Stimulated activated CD4-positive, alpha-beta T cell treated with anti-CD3 and anti-CD28 coated beads, Interleukin-4, amount 100 ng/mL, for 24 hours (primary cell): ENCODE data around the gene POU2F2.
A peak's percentile ranks its signal among the peaks of the same experiment; 100 is the strongest.

Experiments
- DNase-seq: peaks from one replicate; pipeline ENCODE4 v3.0.0-alpha.2; 2020

The POU2F2 gene

GRCh38 chr19:42132030-42132628, at the start of gene POU2F2:
Gene POU2F2 (minus strand): TSS chr19:42132446. CDS start chr19:42132411, 35 bp downstream.
- DNase-seq: peak; percentile 89

DNA sequence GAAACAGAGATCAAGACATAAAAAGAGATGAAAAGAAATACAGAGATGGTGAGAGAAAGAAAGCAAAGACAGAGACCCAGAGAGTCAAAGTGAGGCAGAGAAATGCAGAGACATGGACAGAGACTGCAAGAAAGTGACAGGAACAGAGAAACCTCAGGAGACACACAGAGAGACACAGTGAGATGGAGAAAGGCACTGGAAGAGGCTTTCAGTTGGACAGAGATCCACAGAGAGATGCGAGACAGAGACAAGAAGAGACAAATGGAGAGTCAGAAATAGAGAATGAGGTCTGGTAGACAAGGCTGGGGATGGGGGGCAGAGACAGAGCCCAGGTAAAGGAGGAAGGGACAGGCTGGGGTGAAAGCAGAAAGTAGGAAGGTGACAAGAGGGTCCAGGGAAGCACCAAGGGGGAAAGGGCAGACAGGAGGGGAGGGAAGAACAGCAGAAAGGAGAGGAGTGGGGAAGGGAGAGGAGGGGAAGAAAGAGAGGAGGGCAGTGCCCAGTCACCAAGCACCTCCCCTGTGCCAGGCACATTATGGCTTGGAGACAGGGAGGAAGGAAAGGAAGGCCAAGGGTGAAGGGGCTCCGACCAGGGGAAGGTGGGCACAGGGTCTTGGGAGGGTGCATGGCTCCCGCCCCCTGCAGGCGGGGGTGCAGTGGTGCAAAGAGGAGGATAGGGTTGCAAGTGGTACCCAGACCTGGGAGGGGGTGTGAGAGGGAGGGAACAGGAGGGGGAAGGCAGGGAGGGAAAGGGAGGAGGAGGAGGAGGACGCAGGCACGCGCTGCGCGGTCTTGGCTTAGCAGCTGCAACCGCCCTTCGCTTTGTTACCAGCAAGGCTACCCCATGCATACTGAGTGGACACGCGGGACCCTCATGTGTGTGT, 46.8 kb upstream of the POU2F2 start:
- no peak for DNase-seq

GRCh38 chr19:42177686-42178019, 45.4 kb upstream of the POU2F2 start:
- no peak for DNase-seq

DNA sequence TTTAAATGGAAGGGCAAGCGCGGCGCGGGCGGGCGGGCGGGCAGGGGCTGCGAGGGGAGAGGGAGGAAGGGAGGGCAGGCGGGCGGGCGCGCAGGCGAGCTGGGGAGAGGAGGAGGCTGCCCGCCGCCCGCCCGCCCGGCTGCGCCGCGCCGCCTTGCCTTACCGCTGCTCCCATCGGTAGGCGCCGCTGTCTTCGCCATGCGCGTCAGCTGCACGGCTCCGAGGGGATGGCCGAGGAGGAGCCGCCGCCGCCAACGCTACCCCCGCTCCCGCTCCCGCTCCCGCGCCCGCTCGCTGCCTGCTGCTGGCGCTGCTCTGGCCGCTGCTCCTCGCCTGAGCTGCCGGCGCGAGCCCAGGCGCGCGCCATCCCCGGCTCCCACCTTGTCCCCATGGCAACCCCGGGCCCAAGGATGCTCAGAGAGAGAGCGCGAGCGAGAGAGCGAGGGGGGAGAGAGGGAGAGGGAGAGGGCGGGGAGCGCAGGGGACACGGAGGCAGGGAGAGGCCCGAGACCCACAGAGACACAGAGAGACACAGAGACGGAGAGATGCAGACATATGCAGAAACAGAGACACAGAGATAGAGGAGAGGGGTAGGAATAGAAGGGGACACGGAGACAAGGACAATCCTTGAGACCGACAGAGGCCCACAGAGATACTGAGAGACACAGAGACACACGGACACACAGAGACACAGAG, 44.9 kb upstream of the POU2F2 start:
- DNase-seq: peak; percentile 74

DNA sequence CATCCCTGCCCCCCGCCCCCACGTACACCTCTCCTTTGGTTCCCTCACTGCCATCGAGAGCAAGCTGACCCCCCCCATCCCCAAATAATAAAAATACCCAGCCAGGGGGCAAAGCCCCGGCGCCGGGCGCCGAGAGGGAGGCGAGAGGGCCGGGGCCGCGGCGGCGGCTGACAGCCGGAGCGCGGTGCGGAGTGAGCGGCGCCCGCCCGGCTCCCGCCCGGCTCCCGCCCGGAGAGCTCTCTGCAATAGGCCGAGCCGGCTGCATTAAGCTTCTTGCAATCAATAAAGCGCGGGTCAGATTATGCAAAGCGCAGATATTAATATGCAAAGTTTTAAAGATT, 44.4 kb upstream of the POU2F2 start:
- DNase-seq: no peak

DNA sequence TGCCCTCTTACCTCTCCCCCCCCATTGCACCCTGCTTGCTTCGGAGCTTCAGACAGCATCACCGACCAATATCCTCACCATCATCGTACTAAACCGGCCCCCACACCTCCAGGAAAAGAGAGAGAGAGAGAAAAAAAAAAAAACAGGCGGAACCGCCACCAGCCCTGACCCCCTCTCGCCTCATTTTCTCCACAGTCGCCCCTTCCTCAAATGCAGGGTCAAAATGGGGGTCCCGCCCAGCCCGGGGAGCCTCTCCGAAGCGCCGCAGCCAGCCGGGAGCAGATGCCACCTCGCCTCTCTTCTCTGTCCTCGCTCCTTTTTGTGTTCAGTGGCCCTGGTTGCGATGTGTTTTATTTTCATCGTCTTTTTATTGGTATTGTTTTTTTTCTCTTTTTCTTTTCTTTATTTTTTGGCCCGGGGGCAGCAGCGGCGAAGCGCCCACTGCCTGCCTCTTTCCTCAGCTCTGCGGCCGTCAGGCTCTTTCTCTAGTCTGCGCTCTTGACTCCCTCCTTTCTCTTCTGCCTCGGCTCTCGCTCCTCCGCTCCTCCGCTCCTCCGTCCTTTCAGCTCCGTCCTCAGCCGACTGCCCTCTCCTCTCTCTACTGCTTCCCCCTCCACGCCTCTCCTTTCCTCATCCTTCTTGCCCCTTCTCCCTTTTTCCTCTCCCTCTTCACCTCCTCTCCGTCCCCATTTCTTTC, 43.9 kb upstream of the POU2F2 start:
- DNase-seq: no peak

GRCh38 chr19:42174958-42175734, 42.9 kb upstream of the POU2F2 start:
- no peak for DNase-seq

- no peak for DNase-seq
These were observed 41.9 kb upstream of the POU2F2 start for GRCh38 chr19:42174188-42174587.

DNA sequence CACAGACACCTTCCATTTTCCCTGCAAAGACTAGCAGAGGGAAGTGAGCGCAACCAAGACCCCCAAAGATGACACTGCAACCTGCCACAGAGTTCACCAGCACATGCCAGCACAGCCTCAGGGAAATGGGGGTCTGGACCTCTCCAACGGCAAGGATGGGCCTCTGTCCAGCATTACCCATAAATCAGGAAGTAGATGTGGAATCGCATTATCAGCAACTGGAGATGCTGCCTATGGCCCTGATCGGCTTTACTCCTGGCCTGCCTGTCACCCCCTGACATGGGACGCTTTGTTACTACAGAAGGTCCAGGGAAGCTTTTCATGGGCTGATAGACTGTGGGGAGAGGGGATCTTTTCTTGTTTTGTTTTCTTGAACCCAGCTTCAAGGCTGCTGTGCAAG, 41.4 kb upstream of the POU2F2 start:
- DNase-seq: no peak

- no peak for DNase-seq
These were observed 40.0 kb upstream of the POU2F2 start for GRCh38 chr19:42172261-42172660.

DNA sequence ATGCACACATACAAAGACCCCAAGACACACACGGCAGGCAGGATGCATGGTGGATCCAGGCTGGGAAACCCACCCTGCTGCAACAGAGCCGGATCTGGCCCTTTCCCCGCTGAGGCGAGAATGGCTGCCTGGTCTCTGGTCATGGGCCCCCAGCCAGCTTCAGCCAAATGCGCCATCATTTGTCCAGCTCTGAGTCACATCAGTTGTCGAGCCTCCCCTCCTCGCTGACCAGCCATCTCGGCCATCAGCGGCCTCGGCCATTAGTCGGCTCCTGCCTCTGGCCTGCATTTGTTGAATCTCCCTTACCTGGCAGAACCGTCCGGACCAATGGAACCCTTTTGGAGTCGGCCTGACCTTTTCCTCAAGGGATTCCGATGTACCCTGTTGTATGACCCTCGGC, 38.5 kb upstream of the POU2F2 start:
- DNase-seq: no peak

DNA sequence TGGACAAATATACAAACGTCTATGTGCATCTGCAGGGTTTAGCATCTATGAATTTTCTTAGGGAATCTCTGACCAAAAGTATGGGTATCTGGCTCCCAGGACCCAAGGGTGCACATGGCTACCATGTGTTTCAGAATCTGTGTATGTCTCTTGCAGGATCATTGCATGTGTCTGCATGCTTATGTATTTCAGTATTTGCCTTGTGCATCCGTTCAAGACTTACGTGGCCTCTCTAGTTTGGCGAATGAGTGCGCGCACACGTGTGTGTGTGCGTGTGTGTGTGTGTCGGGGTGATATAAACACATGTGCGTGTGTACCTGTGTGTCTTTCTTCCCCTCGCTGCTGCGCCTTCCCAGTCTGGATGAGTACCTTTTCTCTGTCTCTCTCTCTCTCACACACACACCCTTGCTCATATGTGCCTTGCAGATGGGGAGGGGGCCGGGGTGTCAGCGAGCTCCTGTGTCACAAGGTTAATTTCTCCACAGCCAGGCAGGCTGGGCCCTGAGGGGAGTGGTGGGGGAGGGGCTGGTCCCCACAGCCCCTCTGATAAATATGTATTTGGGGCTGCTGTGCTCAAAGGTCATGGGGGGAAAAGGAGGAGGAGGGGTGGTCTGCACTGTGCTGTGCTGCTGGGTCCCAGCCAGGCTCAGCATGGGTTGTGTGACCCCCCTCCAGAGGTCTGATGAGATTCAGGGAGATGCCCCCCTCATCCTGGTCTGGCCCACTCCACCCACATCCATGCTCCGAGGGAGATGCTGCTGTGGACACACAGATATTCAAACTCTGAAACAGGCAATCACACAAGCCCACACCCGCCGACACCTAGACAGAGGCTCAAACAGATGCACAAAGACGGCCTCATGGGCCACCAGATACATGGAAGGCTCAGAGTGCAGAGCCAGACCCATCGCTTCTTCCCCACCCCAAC, 37.5 kb upstream of the POU2F2 start:
- no peak for DNase-seq

GRCh38 chr19:42168206-42168605, 36.0 kb upstream of the POU2F2 start:
- no peak for DNase-seq

DNA sequence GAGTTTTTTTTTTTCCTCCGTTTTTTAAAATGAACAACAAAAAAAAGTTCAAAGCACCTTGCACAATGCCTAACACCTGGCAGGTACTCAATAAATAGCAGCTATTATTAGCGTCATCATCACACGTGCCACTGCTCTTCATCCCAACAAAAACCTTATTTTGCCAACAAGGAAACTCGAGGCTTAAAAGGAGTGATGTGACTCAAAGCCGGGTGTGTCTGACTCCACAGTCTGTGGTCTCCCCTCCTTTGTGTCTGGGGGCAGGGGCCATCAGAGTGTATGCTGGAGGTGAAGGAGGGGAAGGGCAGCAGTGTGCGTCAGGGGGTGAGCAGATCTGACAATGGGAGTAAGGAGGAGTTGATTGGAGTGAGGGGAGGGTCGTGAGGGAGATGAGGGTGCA, 34.1 kb upstream of the POU2F2 start:
- no peak for DNase-seq

DNA sequence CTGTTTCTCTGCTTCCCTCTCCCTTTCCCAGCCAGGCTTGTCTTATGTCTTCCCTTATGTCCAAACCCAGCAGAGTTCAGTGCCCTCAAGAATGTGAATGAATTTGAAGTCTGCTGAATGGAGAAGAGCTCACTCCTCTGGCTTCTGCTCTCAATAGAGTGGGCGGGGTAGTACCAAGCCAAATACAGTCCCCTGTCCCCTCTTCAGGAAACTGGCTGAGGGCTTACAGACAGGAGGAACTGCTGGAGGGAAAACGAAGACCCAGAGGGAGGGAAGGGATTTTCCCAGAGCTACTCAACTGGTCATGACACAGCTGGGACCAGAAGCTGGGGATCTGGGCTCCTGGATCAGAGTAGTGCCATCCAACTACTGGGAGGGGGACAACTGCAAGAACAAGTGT, 32.9 kb upstream of the POU2F2 start:
- DNase-seq: no peak

DNA sequence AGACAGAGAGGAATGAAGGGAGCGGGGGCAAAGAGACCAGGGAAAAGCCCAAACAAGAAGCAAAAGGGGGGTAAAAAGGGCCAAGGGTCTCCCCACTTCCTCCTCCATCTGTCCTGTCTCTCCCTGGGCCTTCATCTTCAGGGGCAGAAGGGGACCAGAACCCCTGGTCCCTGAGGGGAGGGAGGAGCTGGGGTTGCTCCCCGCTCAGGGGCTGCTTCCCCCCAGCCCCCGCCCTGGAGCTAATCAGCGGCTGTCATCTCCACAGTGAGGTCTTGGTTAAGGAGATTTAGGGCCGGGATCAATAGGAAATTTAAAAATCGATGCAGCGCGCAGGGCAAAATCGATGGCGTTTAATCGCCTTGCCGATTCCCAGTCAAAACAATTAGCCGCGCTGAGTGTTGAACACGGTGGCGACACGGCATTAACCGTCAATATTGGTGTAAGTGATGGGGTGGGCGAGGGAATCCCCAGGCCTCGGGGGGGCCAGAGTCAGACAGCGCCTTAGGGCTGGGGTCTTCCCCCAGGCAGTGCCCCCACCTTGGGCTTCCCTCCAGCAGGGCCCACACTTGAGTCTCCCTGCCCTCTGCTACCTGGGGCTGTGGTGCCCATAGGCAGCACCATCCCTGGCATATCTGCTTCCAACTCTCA, 29.5 kb upstream of the POU2F2 start:
- DNase-seq: no peak

GRCh38 chr19:42159942-42160341, 27.7 kb upstream of the POU2F2 start:
- DNase-seq: no peak

GRCh38 chr19:42158926-42159325, 26.7 kb upstream of the POU2F2 start:
- DNase-seq: no peak

DNA sequence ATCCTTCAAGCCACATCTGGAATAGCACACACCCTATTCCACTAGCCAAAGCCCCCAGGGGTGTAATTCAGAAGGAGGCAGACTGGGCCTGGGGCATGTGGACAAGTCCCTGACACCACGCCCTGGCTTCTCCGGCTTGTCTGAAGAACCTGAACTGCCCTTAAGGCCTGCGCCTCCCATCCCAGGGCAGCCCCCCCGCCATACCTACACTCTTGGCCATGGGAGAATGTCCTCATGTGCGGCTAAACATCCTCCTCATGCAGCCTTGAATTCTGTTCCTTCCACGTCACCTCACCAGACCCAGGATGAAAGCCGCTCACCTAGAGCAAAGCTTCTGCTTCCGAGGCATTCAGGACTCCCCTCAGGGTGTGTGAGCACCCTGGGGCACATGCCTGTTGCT, 24.3 kb upstream of the POU2F2 start:
- DNase-seq: no peak

DNA sequence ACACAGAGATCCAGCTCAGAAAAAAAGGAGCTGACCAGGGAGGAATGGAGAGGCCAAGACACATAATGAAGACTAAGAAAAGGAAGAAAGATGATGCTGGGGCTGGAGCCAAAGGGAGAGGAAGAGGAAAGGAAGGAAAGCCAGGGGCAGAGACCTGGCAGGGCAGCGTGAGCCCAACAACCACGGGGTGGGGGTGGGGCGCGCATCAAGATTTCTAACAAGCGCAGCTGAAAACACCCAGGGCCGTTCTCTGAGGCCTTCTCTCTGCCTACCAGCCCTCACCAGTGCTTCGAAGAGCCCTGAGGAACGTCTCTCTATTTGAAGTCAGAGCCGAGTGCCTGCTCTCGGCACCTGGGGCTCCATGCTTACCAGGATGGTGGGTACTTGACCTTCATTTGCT, 23.6 kb upstream of the POU2F2 start:
- DNase-seq: no peak
